ENCODE measurements around the gene SERTAD2.

GRCh38 chr2:64686283-64686956 lies 32.7 kb upstream of the SERTAD2 start:
- TF ChIP-seq POLR2A (IDR thresholded peaks at IDR 0.05) (no peak), CTCF (IDR thresholded peaks at IDR 0.05) (no peak)
